Vagina (tissue), 2 donors: ENCODE measurements around the gene SEMA5B. TPM values are rescaled to one million over a fixed set of nuclear protein-coding genes. Genes with fewer than 3 reads are reported as not detected.

Source experiments
- DNase-seq, 2 donors: peaks; one replicate each; pipeline ENCODE4 v3.0.0-alpha.2; 2017; ENCODE audit errors: extremely low spot score in 2 of 2
- H3K27ac ChIP-seq: fragments of 200-600 bp; sonication (generic); one replicate; pipeline ENCODE4 v1.5.1; 2019
- H3K27me3 ChIP-seq: fragments of 200-600 bp; sonication (generic); one replicate; pipeline ENCODE4 v1.5.1; 2019
- H3K36me3 ChIP-seq, 2 donors: fragments of 200-600 bp; sonication (generic); one replicate each; pipeline ENCODE4 v1.5.1; 2017 to 2019
- H3K4me1 ChIP-seq: fragments of 200-600 bp; sonication (generic); one replicate; pipeline ENCODE4 v1.5.1; 2019
- H3K4me3 ChIP-seq, 2 donors: fragments of 200-600 bp; sonication (generic); 1 replicate in 1 of 2; 2 replicates in 1 of 2; pipeline ENCODE4 v1.5.1; 2016 to 2019
- H3K9me3 ChIP-seq: fragments of 200-600 bp; sonication (generic); one replicate; pipeline ENCODE4 v1.5.1; 2019
- POLR2A ChIP-seq, 2 donors: fragments of 450-650 bp; IDR thresholded peaks; one replicate each; pipeline ENCODE4 v1.6.1; 2017; ENCODE audit warnings: antibody characterized with exemption in 2 of 2, mild to moderate bottlenecking in 2 of 2, moderate library complexity in 2 of 2
- POLR2AphosphoS5 ChIP-seq, 2 donors: sonication (generic); formaldehyde crosslinking; IDR thresholded peaks; one replicate each; pipeline ENCODE4 v1.9.0; 2017; ENCODE audit warnings: antibody characterized with exemption in 2 of 2, mild to moderate bottlenecking in 2 of 2, low read depth in 1 of 2; ENCODE audit not compliant: insufficient read depth in 1 of 2
- intact Hi-C: fragments of 100-400 bp; cut with DNase I; formaldehyde crosslinking; loops from one replicate; pipeline ENCODE4 v1.15.1; 2023
- total RNA-seq: library from RNA; depleted of rRNA; stranded (reverse); fragments of >200 nt; gene quantifications from one replicate; pipeline ENCODE4 v1.2.3, GENCODE V29; 2016
- TF ChIP-seq, protein P1 (sequence below), 3 experiments: fragments of 450-650 bp in 2 of 3; fragments of 200-600 bp in 1 of 3; sonication (generic) in 1 of 3; IDR thresholded peaks; one replicate each; pipeline ENCODE4 v1.5.1; 2017 to 2019; ENCODE audit warnings: antibody characterized with exemption in 3 of 3, mild to moderate bottlenecking in 2 of 3, moderate library complexity in 2 of 3

SEMA5B gene
- total RNA-seq, 1 donor from 2014 or later, result 0.25 TPM

DNA sequence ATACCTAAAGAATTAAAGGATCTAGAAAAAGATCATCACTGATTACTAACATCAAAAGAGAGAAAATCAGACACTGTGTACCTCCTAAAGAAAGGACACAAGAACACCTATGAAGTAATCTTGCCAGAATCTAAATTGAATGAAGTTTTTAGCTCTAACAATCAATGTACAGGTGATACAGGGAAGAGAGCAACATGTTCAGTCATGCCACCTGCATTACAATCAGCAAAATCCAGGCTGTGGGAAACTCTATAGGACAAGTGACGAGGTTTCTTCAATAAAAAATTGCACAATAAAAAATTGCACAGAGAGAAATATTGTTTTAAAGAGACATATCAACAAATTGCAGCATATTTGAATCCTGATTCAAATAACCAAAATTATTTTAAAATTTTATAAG, 93.3 kb downstream of the SEMA5B start:
- no peaks in the 10 kb centered on the region for H3K9me3 ChIP-seq
- no peak overlapping the region for H3K4me3 ChIP-seq
- H3K36me3 ChIP-seq, result no peaks in the 10 kb centered on the region
- intact Hi-C loops, result no loop called here
- TF ChIP-seq, protein P1, sequence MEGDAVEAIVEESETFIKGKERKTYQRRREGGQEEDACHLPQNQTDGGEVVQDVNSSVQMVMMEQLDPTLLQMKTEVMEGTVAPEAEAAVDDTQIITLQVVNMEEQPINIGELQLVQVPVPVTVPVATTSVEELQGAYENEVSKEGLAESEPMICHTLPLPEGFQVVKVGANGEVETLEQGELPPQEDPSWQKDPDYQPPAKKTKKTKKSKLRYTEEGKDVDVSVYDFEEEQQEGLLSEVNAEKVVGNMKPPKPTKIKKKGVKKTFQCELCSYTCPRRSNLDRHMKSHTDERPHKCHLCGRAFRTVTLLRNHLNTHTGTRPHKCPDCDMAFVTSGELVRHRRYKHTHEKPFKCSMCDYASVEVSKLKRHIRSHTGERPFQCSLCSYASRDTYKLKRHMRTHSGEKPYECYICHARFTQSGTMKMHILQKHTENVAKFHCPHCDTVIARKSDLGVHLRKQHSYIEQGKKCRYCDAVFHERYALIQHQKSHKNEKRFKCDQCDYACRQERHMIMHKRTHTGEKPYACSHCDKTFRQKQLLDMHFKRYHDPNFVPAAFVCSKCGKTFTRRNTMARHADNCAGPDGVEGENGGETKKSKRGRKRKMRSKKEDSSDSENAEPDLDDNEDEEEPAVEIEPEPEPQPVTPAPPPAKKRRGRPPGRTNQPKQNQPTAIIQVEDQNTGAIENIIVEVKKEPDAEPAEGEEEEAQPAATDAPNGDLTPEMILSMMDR (IDR thresholded peaks at IDR 0.05), result no peak
- TF ChIP-seq POLR2AphosphoS5 (IDR thresholded peaks at IDR 0.05; ENCODE audit: insufficient read depth in 1 of 2, low read depth in 1 of 2), result peak in 1 of 2 donors; percentile 24
- no peaks in the 10 kb centered on the region for H3K4me1 ChIP-seq
- no peak overlapping the region for H3K27ac ChIP-seq
- no peaks in the 10 kb centered on the region for H3K27me3 ChIP-seq
- DNase-seq, result no peak

DNA sequence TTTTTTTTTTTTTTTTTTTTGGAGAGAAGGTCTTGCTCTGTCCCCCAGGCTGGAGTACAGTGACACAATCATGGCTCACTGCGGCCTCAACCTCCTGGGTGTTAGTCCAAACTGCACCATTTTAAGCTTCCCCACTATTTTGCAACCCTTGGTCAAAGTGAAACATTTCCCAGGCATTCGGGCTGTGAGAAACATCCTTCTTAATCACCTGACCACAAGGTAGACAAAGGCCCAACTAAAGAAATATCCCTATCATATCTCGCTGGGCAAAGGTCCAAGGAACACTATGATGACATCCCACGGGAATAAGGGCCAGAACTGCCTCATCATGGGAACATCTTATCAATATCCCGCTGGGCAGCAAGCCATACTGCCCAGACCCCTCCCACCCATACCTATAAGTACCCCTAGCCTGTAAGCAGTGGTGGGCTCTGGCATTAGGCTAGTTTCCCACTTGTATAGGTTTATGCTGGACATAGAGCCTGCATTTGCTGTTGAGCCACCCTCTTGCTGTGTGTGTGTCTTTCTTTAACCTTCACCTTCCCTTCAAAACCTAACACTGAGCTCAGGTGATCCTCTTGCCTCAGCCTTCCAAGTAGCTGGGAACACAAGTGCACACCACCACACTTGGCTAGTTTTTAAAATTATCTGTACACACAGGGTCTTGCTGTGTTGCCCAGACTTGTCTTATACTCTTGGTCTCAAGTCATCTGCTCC, 95.2 kb downstream of the SEMA5B start:
- Histone ChIP-seq H3K27me3 (no peaks in the 10 kb centered on the region), H3K9me3 (no peaks in the 10 kb centered on the region), H3K36me3 (no peaks in the 10 kb centered on the region), H3K4me3 (no peak overlapping the region), H3K4me1 (no peaks in the 10 kb centered on the region), H3K27ac (no peak overlapping the region)
- no peak for DNase-seq
- TF ChIP-seq POLR2A (IDR thresholded peaks at IDR 0.05), result no peak
- intact Hi-C loops, result no loop called here

DNA sequence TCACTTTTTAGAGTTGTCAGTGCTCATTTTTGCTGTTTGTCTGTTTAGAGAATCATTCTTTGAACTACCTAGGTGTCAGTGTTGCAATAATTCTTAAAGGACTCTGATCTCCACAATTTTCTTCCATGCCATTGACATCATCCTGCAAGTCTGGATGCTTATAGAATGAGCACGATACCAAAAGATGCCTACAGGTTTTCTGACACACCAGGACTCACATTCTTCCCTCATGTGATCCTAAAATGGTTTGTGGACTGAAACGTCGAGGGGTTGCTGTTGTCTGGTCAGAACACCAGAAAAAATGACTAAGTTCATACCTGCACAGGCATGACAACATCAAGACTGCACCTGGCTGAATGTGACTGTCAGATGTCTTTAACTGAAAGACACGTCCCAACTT, 95.9 kb downstream of the SEMA5B start:
- Histone ChIP-seq H3K4me3 (no peak overlapping the region), H3K4me1 (no peaks in the 10 kb centered on the region), H3K9me3 (no peaks in the 10 kb centered on the region), H3K27ac (no peak overlapping the region), H3K36me3 (no peaks in the 10 kb centered on the region), H3K27me3 (no peaks in the 10 kb centered on the region)
- no peak for DNase-seq
- intact Hi-C loops, result no loop called here
- TF ChIP-seq POLR2A (IDR thresholded peaks at IDR 0.05), result no peak
- TF ChIP-seq POLR2AphosphoS5 (IDR thresholded peaks at IDR 0.05; ENCODE audit: insufficient read depth in 1 of 2, low read depth in 1 of 2), result no peak
- TF ChIP-seq, protein P1 (IDR thresholded peaks at IDR 0.05), result no peak

DNA sequence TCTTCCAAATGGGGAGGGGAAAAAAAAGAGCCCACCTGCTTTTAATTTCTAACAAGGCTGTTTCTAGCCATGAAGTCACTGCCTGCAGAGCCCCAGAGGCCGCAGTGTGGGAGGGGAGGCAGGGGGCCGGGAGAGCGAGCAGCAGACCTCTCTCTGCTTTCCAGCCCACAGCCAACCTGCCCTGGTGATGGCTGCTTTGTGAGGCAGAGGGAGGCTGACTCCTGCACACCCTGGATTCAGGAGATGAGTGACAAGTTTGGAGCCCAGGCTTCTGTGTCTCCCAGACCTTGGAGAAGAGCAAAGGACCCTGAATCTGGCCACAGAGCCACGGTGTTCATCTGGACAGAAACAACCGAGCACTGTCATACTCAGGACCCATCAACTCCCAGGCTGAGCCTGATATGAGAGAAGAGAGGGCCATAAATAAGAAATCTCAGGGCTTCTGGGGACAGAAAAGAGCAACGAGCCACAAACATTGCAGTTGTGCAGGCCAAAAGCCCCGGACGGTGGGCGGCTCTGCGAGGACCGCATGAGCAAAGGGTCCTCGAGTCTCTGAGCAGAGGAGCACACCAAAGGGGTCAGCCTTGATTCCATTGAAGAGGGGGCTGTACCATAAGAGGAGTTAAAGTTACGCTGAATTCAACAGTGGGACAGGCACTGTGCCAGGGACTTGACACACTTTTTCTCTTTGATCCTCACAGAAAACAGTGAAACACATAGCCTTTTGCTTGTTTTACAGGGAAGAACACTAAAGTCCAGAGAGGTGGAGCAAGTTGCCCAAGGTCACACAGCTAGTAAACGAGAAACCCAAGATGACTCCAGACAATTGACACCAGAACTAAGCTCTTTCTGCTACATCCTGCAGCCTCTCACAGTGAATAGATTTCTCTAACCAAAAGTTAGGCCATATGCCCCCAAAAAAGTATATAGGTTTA, 97.2 kb downstream of the SEMA5B start:
- H3K4me1 ChIP-seq, result no peaks in the 10 kb centered on the region
- H3K4me3 ChIP-seq, result no peak overlapping the region
- H3K36me3 ChIP-seq, result no peaks in the 10 kb centered on the region
- no peak overlapping the region for H3K27ac ChIP-seq
- H3K9me3 ChIP-seq, result no peaks in the 10 kb centered on the region
- TF ChIP-seq POLR2AphosphoS5 (IDR thresholded peaks at IDR 0.05; ENCODE audit: insufficient read depth in 1 of 2, low read depth in 1 of 2) (no peak), POLR2A (IDR thresholded peaks at IDR 0.05) (no peak)
- TF ChIP-seq, protein P1 (IDR thresholded peaks at IDR 0.05), result no peak
- intact Hi-C loops, result no loop called here
- DNase-seq, result no peak
- no peaks in the 10 kb centered on the region for H3K27me3 ChIP-seq

DNA sequence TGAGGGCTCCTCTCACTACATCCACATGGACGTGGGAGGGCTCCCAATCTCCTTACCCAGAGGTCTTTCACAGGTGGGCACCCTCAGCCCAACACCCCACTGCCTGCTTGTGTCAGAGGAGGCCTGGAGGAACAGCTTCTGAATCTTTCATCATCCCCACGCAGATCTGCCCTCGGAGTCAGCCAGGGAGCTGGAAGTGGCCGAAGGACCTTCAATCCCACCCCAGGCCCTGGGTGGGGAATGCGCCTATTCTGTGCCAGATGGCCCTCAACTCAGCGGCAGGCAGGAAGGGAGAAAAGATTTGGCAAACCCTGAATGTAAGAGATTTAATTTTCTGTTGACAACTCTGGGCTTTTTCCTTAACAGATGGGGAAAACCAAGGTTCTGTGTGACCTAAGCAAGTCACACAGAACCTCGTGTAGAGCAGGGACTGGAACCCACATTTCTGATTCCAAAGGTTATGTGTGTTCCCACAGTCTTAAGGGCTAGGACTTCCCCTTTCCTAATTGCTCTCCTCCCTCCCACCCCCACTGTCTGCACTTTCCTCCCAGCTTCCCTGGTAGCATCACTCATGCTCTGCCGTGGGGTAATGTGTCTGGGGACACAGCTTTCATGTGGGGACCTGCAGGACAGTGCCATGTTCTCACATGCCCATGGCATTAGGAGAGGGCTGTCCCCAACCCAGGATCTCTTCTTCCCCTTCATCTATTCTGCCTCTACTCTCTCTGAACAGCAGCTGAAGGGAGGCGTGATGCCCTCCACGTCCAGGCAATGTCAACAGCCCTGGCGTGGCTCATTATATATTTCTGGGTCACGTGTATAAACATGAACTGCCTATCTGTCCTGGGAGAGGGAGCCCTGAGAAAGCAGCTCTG, 98.1 kb downstream of the SEMA5B start:
- H3K27ac ChIP-seq, result no peak overlapping the region
- TF ChIP-seq, protein P1 (IDR thresholded peaks at IDR 0.05), result no peak
- TF ChIP-seq POLR2AphosphoS5 (IDR thresholded peaks at IDR 0.05; ENCODE audit: insufficient read depth in 1 of 2, low read depth in 1 of 2), result no peak
- TF ChIP-seq POLR2A (IDR thresholded peaks at IDR 0.05), result no peak
- no peak overlapping the region for H3K4me3 ChIP-seq
- DNase-seq, result no peak
- no peaks in the 10 kb centered on the region for H3K27me3 ChIP-seq
- no peaks in the 10 kb centered on the region for H3K4me1 ChIP-seq
- H3K9me3 ChIP-seq, result no peaks in the 10 kb centered on the region
- no peaks in the 10 kb centered on the region for H3K36me3 ChIP-seq
- intact Hi-C loops, result no loop called here
